SK-N-SH (cell line): ENCODE results near the gene ILF3. TPM values are rescaled to one million over a fixed set of nuclear protein-coding genes. Genes with fewer than 3 reads are reported as not detected.

Source experiments
- CTCF ChIA-PET: fragments of 300-600, 350-600 bp; formaldehyde crosslinking; extraction: SDS; loops from one replicate; lab custom pipeline; 2021; lab: Yijun Ruan, JAX
- POLR2A ChIA-PET: fragments of 350-600 bp; sonication (Branson Sonifier 250); formaldehyde crosslinking; extraction: SDS; loops from one replicate; lab custom pipeline; 2020; ENCODE audit warnings: antibody characterized with exemption, inconsistent platforms; lab: Yijun Ruan, JAX
- DNase-seq: peaks from one replicate; pipeline ENCODE4 v3.0.0; 2012
- H2AFZ ChIP-seq: fragments of 200-600 bp; sonication (generic); 2 replicates; pipeline ENCODE4 v1.8.1; 2016; ENCODE audit warnings: antibody characterized with exemption, mild to moderate bottlenecking, low read depth
- H3F3A ChIP-seq: fragments of 200-600 bp; sonication (generic); replicated peaks from 2 replicates; pipeline ENCODE3; 2016; ENCODE audit warnings: antibody characterized with exemption, mild to moderate bottlenecking; ENCODE audit not compliant: insufficient read depth
- H3K27ac ChIP-seq, 2 experiments: fragments of 200-500 bp in 1 of 2; fragments of 200-600 bp in 1 of 2; sonication (Bioruptor generic) in 1 of 2; sonication (generic), shearing (Covaris generic) in 1 of 2; 2 replicates each; pipeline versions ENCODE4 v1.5.1 to v1.6.1; 2014 to 2016; ENCODE audit warnings: low read depth in 2 of 2, inconsistent platforms in 1 of 2, low read length in 1 of 2, mild to moderate bottlenecking in 1 of 2, mixed read lengths in 1 of 2
- H3K27me3 ChIP-seq: fragments of 200-600 bp; sonication (generic), shearing (Covaris generic); 2 replicates; pipeline ENCODE4 v1.6.1; 2016; ENCODE audit warnings: mixed run types; ENCODE audit not compliant: insufficient read depth
- H3K36me3 ChIP-seq, 2 experiments: fragments of 200-500 bp in 1 of 2; fragments of 200-600 bp in 1 of 2; sonication (Bioruptor generic) in 1 of 2; sonication (generic) in 1 of 2; replicated peaks in 1 of 2; 2 replicates each; pipeline versions ENCODE3 to v1.5.1; 2014 to 2016; ENCODE audit warnings: low read length in 1 of 2, mild to moderate bottlenecking in 1 of 2; ENCODE audit not compliant: insufficient read depth in 2 of 2, control insufficient read depth in 1 of 2
- H3K4me1 ChIP-seq, 2 experiments: fragments of 200-500 bp in 1 of 2; fragments of 200-600 bp in 1 of 2; sonication (Bioruptor generic) in 1 of 2; sonication (generic), shearing (Covaris generic) in 1 of 2; 2 replicates each; pipeline versions ENCODE4 v1.5.1 to v1.6.1; 2014 to 2016; ENCODE audit warnings: low read depth in 1 of 2, low read length in 1 of 2, mixed run types in 1 of 2; ENCODE audit not compliant: insufficient read depth in 2 of 2, control insufficient read depth in 1 of 2
- H3K4me2 ChIP-seq: fragments of 200-600 bp; sonication (generic), shearing (Covaris generic); 2 replicates; pipeline ENCODE4 v1.6.1; 2017; ENCODE audit warnings: mixed run types
- H3K4me3 ChIP-seq, 2 experiments: fragments of 200-500 bp in 1 of 2; fragments of 200-600 bp in 1 of 2; sonication (Bioruptor generic) in 1 of 2; sonication (generic), shearing (Covaris generic) in 1 of 2; 2 replicates each; pipeline versions ENCODE4 v1.5.1 to v1.8.1; 2014 to 2016; ENCODE audit warnings: low read depth in 2 of 2, inconsistent platforms in 1 of 2, low read length in 1 of 2, mild to moderate bottlenecking in 1 of 2, mixed read lengths in 1 of 2, moderate library complexity in 1 of 2
- H3K79me2 ChIP-seq: fragments of 200-600 bp; sonication (generic); 2 replicates; pipeline ENCODE4 v1.8.1; 2017; ENCODE audit warnings: mild to moderate bottlenecking; ENCODE audit not compliant: insufficient read depth
- H3K9ac ChIP-seq: fragments of 200-600 bp; sonication (generic); 2 replicates; pipeline ENCODE4 v1.6.1; 2017; ENCODE audit warnings: mixed run types
- H3K9me2 ChIP-seq: fragments of 200-600 bp; sonication (generic); 2 replicates; pipeline ENCODE4 v1.6.1; 2017; ENCODE audit warnings: mixed run types
- H3K9me3 ChIP-seq: fragments of 200-600 bp; sonication (generic); 2 replicates; pipeline ENCODE4 v1.6.1; 2017; ENCODE audit warnings: mixed run types, mild to moderate bottlenecking, moderate library complexity
- H4K20me1 ChIP-seq: fragments of 200-600 bp; sonication (generic); 2 replicates; pipeline ENCODE4 v1.6.1; 2017; ENCODE audit warnings: mild to moderate bottlenecking, mixed run types; ENCODE audit not compliant: insufficient read depth
- CHD2 ChIP-seq: fragments of 150-350 bp; IDR thresholded peaks from 2 replicates; pipeline ENCODE4 v1.6.1; 2018; ENCODE audit warnings: low read length; ENCODE audit not compliant: partially characterized antibody
- FOXM1 ChIP-seq: IDR thresholded peaks from 2 replicates; pipeline ENCODE4 v1.4.0; 2012; ENCODE audit warnings: low read depth, mild to moderate bottlenecking
- IRF3 ChIP-seq: fragments of 150-350 bp; IDR thresholded peaks from 2 replicates; pipeline ENCODE4 v1.6.1; 2016; ENCODE audit warnings: mild to moderate bottlenecking, low read depth, low read length
- MAX ChIP-seq: IDR thresholded peaks from 2 replicates; pipeline ENCODE4 v1.4.0; 2012; ENCODE audit warnings: low read depth
- RCOR1 ChIP-seq: fragments of 150-350 bp; IDR thresholded peaks from 2 replicates; pipeline ENCODE4 v1.6.1; 2017; ENCODE audit warnings: antibody characterized with exemption, low read length
- RFX5 ChIP-seq: IDR thresholded peaks from 2 replicates; pipeline ENCODE4 v1.6.1; 2012; ENCODE audit warnings: mild to moderate bottlenecking, improper control_type of control experiment, low read length
- SIN3A ChIP-seq: IDR thresholded peaks from 2 replicates; pipeline ENCODE4 v1.6.1; 2012; ENCODE audit warnings: low read depth, mild to moderate bottlenecking, low read length, moderate library complexity, borderline replicate concordance
- SMC3 ChIP-seq: IDR thresholded peaks from 2 replicates; pipeline ENCODE4 v1.6.1; 2012; ENCODE audit warnings: low read depth, low read length, improper control_type of control experiment
- TCF12 ChIP-seq: IDR thresholded peaks from 2 replicates; pipeline ENCODE4 v1.4.0; 2012
- USF1 ChIP-seq: IDR thresholded peaks from 2 replicates; pipeline ENCODE4 v1.4.0; 2012; ENCODE audit warnings: low read depth, borderline replicate concordance
- USF2 ChIP-seq: fragments of 150-350 bp; IDR thresholded peaks from 2 replicates; pipeline ENCODE4 v1.6.1; 2017; ENCODE audit warnings: antibody characterized with exemption, low read length, low read depth, borderline replicate concordance
- YY1 ChIP-seq: IDR thresholded peaks from 2 replicates; pipeline ENCODE4 v1.4.0; 2012; ENCODE audit warnings: low read depth, mild to moderate bottlenecking
- ZBTB33 ChIP-seq: IDR thresholded peaks from 2 replicates; pipeline ENCODE4 v1.4.0; 2012; ENCODE audit warnings: low read depth, borderline replicate concordance
- WGBS: methylation state at CpG from one replicate; pipeline ENCODE4 v1.1.6; 2017; ENCODE audit warnings: low lambda C conversion rate; 5-methylcytosine and 5-hydroxymethylcytosine counted together
- polyA plus RNA-seq, 3 experiments: library from polyadenylated mRNA; depleted of rRNA; stranded (reverse); fragments of >200 nt; gene quantifications; 2 replicates each; pipeline ENCODE4 v1.2.3, GENCODE V29; 2012

ILF3 gene
- polyA plus RNA-seq, 1 of the 3 experiments (the other 2 are of a cell fraction), result 229 TPM

GRCh38 chr19:10639836-10640235, 14.3 kb upstream of the ILF3 start (continued):
- no peak for TF ChIP-seq RFX5

GRCh38 chr19:10640361-10640760, 13.8 kb upstream of the ILF3 start:
- TF ChIP-seq ZBTB33 (no peak), MAX (no peak), YY1 (no peak), SMC3 (no peak)
- TF ChIP-seq, all 33 proteins: peak for 0
- ChIA-PET POLR2A (interaction anchor here (0.7 to 1.3 kb wide), 2 partner anchors 13 to 60 kb away, joined by 3 read pairs; no protein-coding TSS in a partner anchor), CTCF (interaction anchor here (1.4 to 15.7 kb wide), 2 partner anchors 9 to 58 kb away, joined by 4 to 330 read pairs; no protein-coding TSS in a partner anchor)
- Histone ChIP-seq H3K4me3 (no peak overlapping the region), H3K27me3 (no peaks in the 10 kb centered on the region), H2AFZ (no peak overlapping the region), H4K20me1 (no peaks in the 10 kb centered on the region), H3K36me3 (peaks cover 11 to 20% of the 10 kb centered on the region in 2 experiments), H3F3A (peaks cover 9% of the 10 kb centered on the region), H3K4me2 (no peak overlapping the region), H3K9me2 (no peaks in the 10 kb centered on the region), H3K9me3 (no peaks in the 10 kb centered on the region), H3K9ac (no peak overlapping the region), H3K79me2 (no peaks in the 10 kb centered on the region), H3K4me1 (peaks cover 10 to 14% of the 10 kb centered on the region in 2 experiments; a peak in 3 of 4 replicates), H3K27ac (no peak overlapping the region)
- WGBS, result 100% methylated on average over 2 of the region's 2 CpGs
- no peak for DNase-seq

GRCh38 chr19:10641248-10641647, 12.9 kb upstream of the ILF3 start:
- no peak overlapping the region for H2AFZ ChIP-seq
- DNase-seq, result no peak
- POLR2A ChIA-PET, result interaction anchor here (1.3 kb wide), 1 partner anchor 14 kb away, joined by 3 read pairs; no protein-coding TSS in a partner anchor
- H3K4me2 ChIP-seq, result no peak overlapping the region
- 80% methylated on average over 4 of the region's 4 CpGs for WGBS
- H3K4me3 ChIP-seq, result no peak overlapping the region
- no peaks in the 10 kb centered on the region for H3K9me3 ChIP-seq
- CTCF ChIA-PET, result interaction anchor here (0.9 to 15.7 kb wide), 5 partner anchors 8 to 59 kb away, joined by 3 to 330 read pairs (median 4); no protein-coding TSS in a partner anchor
- H3K36me3 ChIP-seq, result peaks cover 11 to 13% of the 10 kb centered on the region in 2 experiments
- no peaks in the 10 kb centered on the region for H3K9me2 ChIP-seq
- H4K20me1 ChIP-seq, result no peaks in the 10 kb centered on the region
- H3K27ac ChIP-seq, result no peak overlapping the region
- no peaks in the 10 kb centered on the region for H3K27me3 ChIP-seq
- peaks cover 10 to 14% of the 10 kb centered on the region in 2 experiments; a peak in 3 of 4 replicates for H3K4me1 ChIP-seq
- no peak for TF ChIP-seq IRF3
- no peak for TF ChIP-seq TCF12
- TF ChIP-seq FOXM1, result no peak
- TF ChIP-seq CHD2, result no peak
- no peak for TF ChIP-seq USF2
- no peak for TF ChIP-seq SIN3A
- no peak for TF ChIP-seq RCOR1
- no peak for TF ChIP-seq USF1
- TF ChIP-seq, all 33 proteins: peak for 0
- Histone ChIP-seq H3K9ac (no peak overlapping the region), H3F3A (peaks cover 9% of the 10 kb centered on the region), H3K79me2 (no peaks in the 10 kb centered on the region)
